ENCODE data around the gene KLK14.

Gene KLK14

GRCh38 chr19:51031220-51031879, 51.3 kb downstream of the KLK14 start:
- Histone ChIP-seq H2AFZ (ENCODE audit: low read length) (no peak overlapping the region), H3K4me3 (ENCODE audit: low read length, poor library complexity, severe bottlenecking) (no peak overlapping the region), H3K4me2 (ENCODE audit: low read depth, low read length, poor library complexity, severe bottlenecking) (no peak overlapping the region), H3K9ac (ENCODE audit: low read depth, low read length, poor library complexity, severe bottlenecking) (no peak overlapping the region), H3K9me3 (ENCODE audit: insufficient read depth, low read depth, low read length) (no peaks in the 10 kb centered on the region; the same call in 1 of the 2 replicates), H3K27me3 (ENCODE audit: insufficient read depth, low read length, poor library complexity, severe bottlenecking) (no peaks in the 10 kb centered on the region), H4K20me1 (ENCODE audit: insufficient read depth, low read length, poor library complexity, severe bottlenecking) (no peaks in the 10 kb centered on the region), H3K4me1 (ENCODE audit: insufficient read depth, low read length, poor library complexity, severe bottlenecking) (no peaks in the 10 kb centered on the region), H3F3A (ENCODE audit: low read depth) (no peaks in the 10 kb centered on the region), H3K36me3 (ENCODE audit: insufficient read depth, low read length) (no peaks in the 10 kb centered on the region), H3K79me2 (ENCODE audit: insufficient read depth, low read length) (no peaks in the 10 kb centered on the region), H3K9me2 (replicated peaks; ENCODE audit: low read depth, low read length) (no peaks in the 10 kb centered on the region)
- TF ChIP-seq EZH2phosphoT487 (IDR thresholded peaks at IDR 0.05; ENCODE audit: borderline replicate concordance) (no peak), CTCF (conservative IDR thresholded peaks at IDR 0.05; ENCODE audit: low read length) (no peak)

- Histone ChIP-seq H3K79me2 (ENCODE audit: insufficient read depth, low read length) (no peaks in the 10 kb centered on the region), H2AFZ (ENCODE audit: low read length) (no peak overlapping the region), H4K20me1 (ENCODE audit: insufficient read depth, low read length, poor library complexity, severe bottlenecking) (no peaks in the 10 kb centered on the region), H3K4me3 (ENCODE audit: low read length, poor library complexity, severe bottlenecking) (no peak overlapping the region), H3K27me3 (ENCODE audit: insufficient read depth, low read length, poor library complexity, severe bottlenecking) (no peaks in the 10 kb centered on the region), H3F3A (ENCODE audit: low read depth) (no peaks in the 10 kb centered on the region), H3K36me3 (ENCODE audit: insufficient read depth, low read length) (no peaks in the 10 kb centered on the region), H3K4me2 (ENCODE audit: low read depth, low read length, poor library complexity, severe bottlenecking) (no peak overlapping the region), H3K9me2 (replicated peaks; ENCODE audit: low read depth, low read length) (no peaks in the 10 kb centered on the region), H3K4me1 (ENCODE audit: insufficient read depth, low read length, poor library complexity, severe bottlenecking) (no peaks in the 10 kb centered on the region), H3K9me3 (ENCODE audit: insufficient read depth, low read depth, low read length) (no peaks in the 10 kb centered on the region; the same call in 1 of the 2 replicates), H3K9ac (ENCODE audit: low read depth, low read length, poor library complexity, severe bottlenecking) (no peak overlapping the region)
- no peak for TF ChIP-seq EZH2phosphoT487 (IDR thresholded peaks at IDR 0.05; ENCODE audit: borderline replicate concordance)
- no peak for TF ChIP-seq CTCF (conservative IDR thresholded peaks at IDR 0.05; ENCODE audit: low read length)
Observed at GRCh38 chr19:51030631-51031030, 52.1 kb downstream of the KLK14 start.

GRCh38 chr19:51029718-51030117, 53.0 kb downstream of the KLK14 start:
- Histone ChIP-seq H3K9me2 (replicated peaks; ENCODE audit: low read depth, low read length) (no peaks in the 10 kb centered on the region), H3K27me3 (ENCODE audit: insufficient read depth, low read length, poor library complexity, severe bottlenecking) (no peaks in the 10 kb centered on the region), H3K4me1 (ENCODE audit: insufficient read depth, low read length, poor library complexity, severe bottlenecking) (no peaks in the 10 kb centered on the region), H3K9me3 (ENCODE audit: insufficient read depth, low read depth, low read length) (no peaks in the 10 kb centered on the region; the same call in 1 of the 2 replicates), H3K9ac (ENCODE audit: low read depth, low read length, poor library complexity, severe bottlenecking) (no peak overlapping the region), H3K79me2 (ENCODE audit: insufficient read depth, low read length) (no peaks in the 10 kb centered on the region), H3F3A (ENCODE audit: low read depth) (no peaks in the 10 kb centered on the region), H4K20me1 (ENCODE audit: insufficient read depth, low read length, poor library complexity, severe bottlenecking) (no peaks in the 10 kb centered on the region), H3K36me3 (ENCODE audit: insufficient read depth, low read length) (no peaks in the 10 kb centered on the region), H2AFZ (ENCODE audit: low read length) (no peak overlapping the region), H3K4me2 (ENCODE audit: low read depth, low read length, poor library complexity, severe bottlenecking) (no peak overlapping the region), H3K4me3 (ENCODE audit: low read length, poor library complexity, severe bottlenecking) (no peak overlapping the region)
- no peak for TF ChIP-seq CTCF (conservative IDR thresholded peaks at IDR 0.05; ENCODE audit: low read length)
- no peak for TF ChIP-seq EZH2phosphoT487 (IDR thresholded peaks at IDR 0.05; ENCODE audit: borderline replicate concordance)

All from Loucy (cell line).